ENCODE data around the gene RMI2.

RMI2 gene

GRCh38 chr16:11348737-11349598, 3.7 kb downstream of the RMI2 start:
- DNase-seq (ENCODE audit: insufficient read length) (no peak), FAIRE-seq (no peak)
- TF ChIP-seq POLR2A (IDR thresholded peaks at IDR 0.05; ENCODE audit: low read depth, low read length) (no peak), TAF1 (IDR thresholded peaks at IDR 0.05; ENCODE audit: borderline replicate concordance, low read depth, low read length) (no peak), POLR2AphosphoS5 (IDR thresholded peaks at IDR 0.05; ENCODE audit: low read depth, low read length) (no peak)

DNA sequence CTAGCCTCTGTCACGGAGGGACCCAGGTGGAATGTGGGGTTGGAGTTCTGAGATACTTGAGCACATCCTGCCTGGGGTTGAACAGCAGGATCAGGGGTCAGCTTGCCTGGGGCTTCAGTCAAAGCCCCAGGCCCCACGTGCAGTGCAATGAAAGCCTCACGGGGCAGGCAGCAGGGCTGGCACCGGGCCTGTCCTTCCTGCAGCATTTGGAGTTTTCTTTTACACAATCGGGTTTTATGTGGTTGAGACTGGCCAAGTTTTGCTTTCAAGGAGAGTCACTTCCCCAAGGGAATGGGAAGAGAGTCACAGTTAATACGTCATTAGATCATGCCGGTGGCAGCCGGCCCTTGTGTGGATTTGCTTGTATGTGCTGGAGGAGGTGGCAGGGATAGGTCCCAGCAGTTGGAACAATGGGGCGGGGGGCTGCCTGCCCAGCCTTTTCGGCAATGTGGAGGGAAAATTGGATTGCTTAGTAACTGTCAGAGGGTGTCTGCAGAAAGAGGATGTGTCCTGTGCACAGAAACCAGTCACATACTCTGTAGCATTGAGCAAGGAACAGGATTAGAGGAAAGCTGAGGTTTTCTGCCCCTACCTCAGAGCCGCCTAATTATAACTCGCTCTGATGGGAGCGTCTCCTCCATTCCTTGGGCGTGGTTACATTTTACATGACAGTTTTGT, 4.5 kb downstream of the RMI2 start:
- FAIRE-seq (no peak), DNase-seq (ENCODE audit: insufficient read length) (no peak)
- no peak for TF ChIP-seq POLR2AphosphoS5 (IDR thresholded peaks at IDR 0.05; ENCODE audit: low read depth, low read length)
- TF ChIP-seq POLR2A (IDR thresholded peaks at IDR 0.05; ENCODE audit: low read depth, low read length): no peak
- TF ChIP-seq TAF1 (IDR thresholded peaks at IDR 0.05; ENCODE audit: borderline replicate concordance, low read depth, low read length): no peak

DNA sequence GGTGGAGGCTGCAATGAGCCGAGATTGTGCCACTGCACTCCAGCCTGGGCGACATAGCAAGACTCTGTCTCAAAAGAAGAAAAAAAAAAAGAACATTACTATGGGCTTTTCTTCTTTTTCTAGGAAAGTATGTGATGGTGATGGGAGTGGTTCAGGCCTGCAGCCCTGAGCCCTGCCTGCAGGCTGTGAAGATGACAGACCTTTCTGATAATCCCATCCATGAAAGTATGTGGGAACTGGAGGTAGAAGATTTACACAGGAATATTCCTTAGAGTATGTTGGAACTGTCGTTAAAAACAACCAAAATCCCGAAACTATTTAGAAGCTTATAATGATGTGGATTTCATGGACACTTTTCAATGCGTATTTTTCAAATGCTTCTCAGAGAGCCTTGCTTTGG, 5.3 kb downstream of the RMI2 start:
- no peak for DNase-seq (ENCODE audit: insufficient read length)
- TF ChIP-seq TAF1 (IDR thresholded peaks at IDR 0.05; ENCODE audit: borderline replicate concordance, low read depth, low read length) (no peak), POLR2A (IDR thresholded peaks at IDR 0.05; ENCODE audit: low read depth, low read length) (no peak), POLR2AphosphoS5 (IDR thresholded peaks at IDR 0.05; ENCODE audit: low read depth, low read length) (no peak)
- no peak for FAIRE-seq

DNA sequence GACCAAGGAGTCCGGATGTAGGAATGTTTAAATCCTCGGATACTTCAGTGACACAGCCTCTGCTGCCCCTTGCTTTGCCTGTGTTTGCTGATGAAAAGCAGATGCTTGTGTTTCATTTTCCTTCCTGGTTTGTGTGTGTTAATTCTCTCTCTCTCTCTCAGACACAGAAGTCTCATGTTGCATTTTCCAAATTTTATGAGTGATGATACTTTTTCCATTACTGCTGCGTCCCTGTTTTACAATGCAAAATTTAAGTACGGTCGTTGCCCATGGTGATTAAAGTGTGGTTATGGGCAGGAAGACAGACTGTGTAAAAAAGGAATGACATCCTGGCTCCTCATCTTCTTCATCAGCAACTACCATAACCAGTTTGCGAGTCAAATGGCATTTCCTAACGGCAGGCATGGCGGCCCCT, 5.7 kb downstream of the RMI2 start:
- no peak for FAIRE-seq
- TF ChIP-seq POLR2AphosphoS5 (IDR thresholded peaks at IDR 0.05; ENCODE audit: low read depth, low read length) (no peak), TAF1 (IDR thresholded peaks at IDR 0.05; ENCODE audit: borderline replicate concordance, low read depth, low read length) (no peak), POLR2A (IDR thresholded peaks at IDR 0.05; ENCODE audit: low read depth, low read length) (no peak)

GRCh38 chr16:11353158-11353557, 7.9 kb downstream of the RMI2 start:
- DNase-seq (ENCODE audit: insufficient read length) (no peak), FAIRE-seq (no peak)
- TF ChIP-seq POLR2A (IDR thresholded peaks at IDR 0.05; ENCODE audit: low read depth, low read length) (no peak), TAF1 (IDR thresholded peaks at IDR 0.05; ENCODE audit: borderline replicate concordance, low read depth, low read length) (no peak), POLR2AphosphoS5 (IDR thresholded peaks at IDR 0.05; ENCODE audit: low read depth, low read length) (no peak)

More for the DNA sequence above, 5.7 kb downstream of the RMI2 start:
- DNase-seq (ENCODE audit: insufficient read length): no peak

GRCh38 chr16:11354407-11354732, 9.1 kb downstream of the RMI2 start:
- no peak for TF ChIP-seq POLR2A (IDR thresholded peaks at IDR 0.05; ENCODE audit: low read depth, low read length)
- TF ChIP-seq POLR2AphosphoS5 (IDR thresholded peaks at IDR 0.05; ENCODE audit: low read depth, low read length): no peak
- no peak for TF ChIP-seq TAF1 (IDR thresholded peaks at IDR 0.05; ENCODE audit: borderline replicate concordance, low read depth, low read length)
- FAIRE-seq: no peak
- DNase-seq (ENCODE audit: insufficient read length): no peak

DNA sequence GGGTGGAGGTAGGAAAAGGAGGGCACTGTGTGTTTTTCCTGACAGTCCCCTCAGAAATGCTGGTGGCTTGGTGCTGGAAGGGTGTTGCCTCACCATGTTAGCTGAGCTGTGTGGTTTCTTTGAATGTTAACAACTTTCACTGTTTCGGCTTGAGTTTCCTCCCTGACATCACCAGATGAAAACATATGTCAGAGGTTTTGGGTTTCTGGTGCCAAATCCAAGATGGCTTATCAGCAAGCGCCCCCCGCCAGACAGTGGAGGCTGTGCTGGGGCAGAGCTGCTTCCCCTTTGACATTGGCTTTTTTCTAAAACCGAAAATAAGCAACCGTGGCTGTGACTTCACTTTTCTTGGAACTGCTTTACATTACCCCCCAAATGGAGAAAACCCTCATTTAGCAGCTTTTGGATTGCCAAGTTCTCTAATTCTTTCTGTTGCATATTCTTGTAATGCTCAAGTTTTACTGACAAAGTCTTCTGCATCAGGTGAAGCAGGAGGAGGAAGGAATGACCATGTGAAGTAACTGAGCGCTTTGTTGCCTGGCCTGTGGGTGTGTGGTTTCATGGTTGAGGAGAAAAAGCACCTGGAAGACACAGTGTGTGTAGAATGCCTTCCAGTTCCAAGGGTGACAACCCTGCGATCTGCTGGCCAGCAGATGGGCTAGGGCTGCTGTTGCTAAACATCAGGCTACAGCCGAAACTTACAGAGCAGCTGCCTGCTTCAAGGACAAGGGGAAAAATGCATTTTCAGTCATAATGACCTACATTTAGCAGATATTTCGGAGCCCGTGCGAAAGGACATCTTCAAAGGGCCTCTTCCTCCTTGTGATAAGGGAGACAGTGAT, 9.7 kb downstream of the RMI2 start:
- FAIRE-seq (peak; percentile 40), DNase-seq (ENCODE audit: insufficient read length) (peak; percentile 55)
- no peak for TF ChIP-seq POLR2AphosphoS5 (IDR thresholded peaks at IDR 0.05; ENCODE audit: low read depth, low read length)
- TF ChIP-seq POLR2A (IDR thresholded peaks at IDR 0.05; ENCODE audit: low read depth, low read length): no peak
- no peak for TF ChIP-seq TAF1 (IDR thresholded peaks at IDR 0.05; ENCODE audit: borderline replicate concordance, low read depth, low read length)

DNA sequence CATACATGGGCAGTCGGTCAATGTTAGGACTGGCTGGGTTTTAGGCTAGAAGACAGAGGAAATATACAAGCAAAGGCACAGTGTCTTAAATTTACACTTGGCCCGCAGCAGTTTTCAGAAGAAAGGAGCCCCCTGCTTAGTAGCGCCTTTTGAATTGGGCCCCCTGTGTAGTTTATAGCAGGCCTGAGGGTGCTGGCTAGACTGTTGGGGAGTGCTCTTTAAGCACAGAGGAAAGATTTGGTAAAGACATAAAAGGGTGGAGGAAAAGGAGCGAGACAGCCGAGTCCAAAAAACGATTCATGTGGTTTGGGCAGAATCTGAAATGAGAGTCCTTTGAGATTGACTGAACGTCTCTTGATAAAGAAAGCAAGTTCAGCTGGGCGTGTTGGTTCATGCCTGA, 10.6 kb downstream of the RMI2 start:
- FAIRE-seq (no peak), DNase-seq (ENCODE audit: insufficient read length) (no peak)
- TF ChIP-seq POLR2AphosphoS5 (IDR thresholded peaks at IDR 0.05; ENCODE audit: low read depth, low read length) (no peak), TAF1 (IDR thresholded peaks at IDR 0.05; ENCODE audit: borderline replicate concordance, low read depth, low read length) (no peak), POLR2A (IDR thresholded peaks at IDR 0.05; ENCODE audit: low read depth, low read length) (no peak)

- DNase-seq (ENCODE audit: insufficient read length): no peak
- FAIRE-seq: no peak
- no peak for TF ChIP-seq POLR2AphosphoS5 (IDR thresholded peaks at IDR 0.05; ENCODE audit: low read depth, low read length)
- TF ChIP-seq TAF1 (IDR thresholded peaks at IDR 0.05; ENCODE audit: borderline replicate concordance, low read depth, low read length): no peak
- TF ChIP-seq POLR2A (IDR thresholded peaks at IDR 0.05; ENCODE audit: low read depth, low read length): no peak
Measured at GRCh38 chr16:11356573-11357331, 11.5 kb downstream of the RMI2 start.

GRCh38 chr16:11358531-11358930, 13.3 kb downstream of the RMI2 start:
- no peak for TF ChIP-seq TAF1 (IDR thresholded peaks at IDR 0.05; ENCODE audit: borderline replicate concordance, low read depth, low read length)
- no peak for TF ChIP-seq POLR2AphosphoS5 (IDR thresholded peaks at IDR 0.05; ENCODE audit: low read depth, low read length)
- no peak for TF ChIP-seq POLR2A (IDR thresholded peaks at IDR 0.05; ENCODE audit: low read depth, low read length)
- FAIRE-seq: no peak
- DNase-seq (ENCODE audit: insufficient read length): no peak

All from GM12892 (cell line).